Heart right ventricle (tissue), 16 donors: ENCODE results near the gene MGAM2. TPM values are rescaled to one million over a fixed set of nuclear protein-coding genes. Genes with fewer than 3 reads are reported as not detected.
"Not testable (repeated sequence)": the region's sequence is repeated elsewhere in the genome, so short reads cannot be mapped to it uniquely, and the experiment has no call there.

Source experiments
- ATAC-seq, 8 donors: fragments of 200-7000 bp; cut with Tn5 transposase; one replicate each; pipeline ENCODE4 v1.9.1; 2020; ENCODE audit warnings: mild to moderate bottlenecking in 8 of 8, moderate library complexity in 8 of 8, moderate number of reproducible peaks in 1 of 8
- DNase-seq, 2 donors: peaks; one replicate each; pipeline ENCODE4 v3.0.0-alpha.2; 2020
- H3K27ac ChIP-seq, 10 donors: fragments of 200-600 bp; sonication (generic) in 2 of 10; one replicate each; pipeline versions ENCODE4 v1.5.0 to v1.8.0; 2020 to 2022; ENCODE audit warnings: mild to moderate bottlenecking in 3 of 10
- H3K27me3 ChIP-seq, 7 donors: fragments of 200-600 bp; one replicate each; pipeline ENCODE4 v1.8.0; 2021 to 2022; ENCODE audit warnings: mild to moderate bottlenecking in 2 of 7
- H3K36me3 ChIP-seq, 9 donors: fragments of 200-600 bp; sonication (generic) in 1 of 9; one replicate each; pipeline versions ENCODE4 v1.5.0 to v1.8.0; 2020 to 2022; ENCODE audit warnings: mild to moderate bottlenecking in 2 of 9
- H3K4me1 ChIP-seq, 9 donors: fragments of 200-600 bp; sonication (generic) in 1 of 9; one replicate each; pipeline versions ENCODE4 v1.5.0 to v1.8.0; 2020 to 2022; ENCODE audit warnings: mild to moderate bottlenecking in 4 of 9
- H3K4me3 ChIP-seq, 10 donors: fragments of 200-600 bp; sonication (generic) in 2 of 10; one replicate each; pipeline versions ENCODE4 v1.5.0 to v1.8.0; 2020 to 2022; ENCODE audit warnings: mild to moderate bottlenecking in 7 of 10, moderate library complexity in 2 of 10
- H3K9me3 ChIP-seq, 11 donors: fragments of 200-600 bp in 10 of 11; sonication (generic) in 2 of 11; one replicate each; pipeline versions ENCODE4 v1.5.0 to v1.8.0; 2013 to 2022; ENCODE audit warnings: mild to moderate bottlenecking in 2 of 11, control low read depth in 1 of 11, moderate library complexity in 1 of 11
- WGBS, 2 donors: extraction: QIAGEN DNeasy Blood & Tissue Kit; methylation state at CpG; one replicate each; pipeline ENCODE4 v1.1.7; 2013; ENCODE audit warnings: inconsistent platforms in 1 of 2; 5-methylcytosine and 5-hydroxymethylcytosine counted together
- intact Hi-C, 10 donors: fragments of 100-400 bp; cut with DNase I; formaldehyde crosslinking; loops; one replicate each; pipeline versions ENCODE4 v1.11.1 to v1.14.2; 2022
- polyA plus RNA-seq, 2 donors: library from polyadenylated mRNA; stranded (reverse); fragments of 200-250 nt; gene quantifications; one replicate each; pipeline ENCODE4 v1.2.3, GENCODE V29; 2013
- total RNA-seq, 10 donors: library from RNA; stranded (reverse); fragmentation: NEBNext Ultra II Directional in 3 of 10; extraction: Animal tissue kit (Norgen Biotek cat#: 25700) in 3 of 10; gene quantifications; one replicate each; pipeline versions ENCODE4 v1.2.1 to v1.2.4, GENCODE V29; 2021 to 2023
- TF ChIP-seq, protein P1 (sequence below), 9 donors: fragments of 200-600 bp; sonication (generic) in 2 of 9; IDR thresholded peaks; one replicate each; pipeline versions ENCODE4 v1.5.0 to v1.8.0; 2021 to 2022; ENCODE audit warnings: antibody characterized with exemption in 9 of 9, mild to moderate bottlenecking in 5 of 9, moderate library complexity in 1 of 9
- donor health status: Arrhythmogenic right ventricular cardiomyopathy.
- donor health status: ischemic (EF 13 %, LVEDD 7.1; RV severe dilation, severe dysfunction).
- donor health status: healthy with polysubstance abuse.
- donor health status: DM: no; HTN: yes; CAD: no.
- donor health status: DM: no; HTN: no; CAD: no.
- donor health status: ischemic (EF 25% LVEDD 6.9; RV normal size, moderate dysfunction).
- donor health status: ischemic (EF 25% LVEDD 5.7; RV mildly dilated, moderate dysfunction).
- donor health status: healthy.
- donor health status: DM: yes; HTN: yes; CAD: no.
- donor health status: Ischemic cardiomyopathy.
- donor health status: ischemic (EF 35%, LVEDD 5.7; RV mildly dilated, moderate dysfunction).
- donor health status: nonischemic (EF 11% LVEDD 7.7; RV severe dilation, severe dysfunction).
- donor health status: DM: yes; HTN: yes; CAD: no.
- donor health status: PGD.
- donor health status: ischemic (EF 29% LVEDD 5.4; RV normal size, mild dysfunction).
- donor health status: nonischemic (EF 23%, LVEDD 6.1; RV moderate dilation, normal function).

Gene MGAM2
- total and polyA plus RNA-seq, 12 donors, result 0.05 to 0.09 (median 0.08) TPM; not detected in 9

DNA sequence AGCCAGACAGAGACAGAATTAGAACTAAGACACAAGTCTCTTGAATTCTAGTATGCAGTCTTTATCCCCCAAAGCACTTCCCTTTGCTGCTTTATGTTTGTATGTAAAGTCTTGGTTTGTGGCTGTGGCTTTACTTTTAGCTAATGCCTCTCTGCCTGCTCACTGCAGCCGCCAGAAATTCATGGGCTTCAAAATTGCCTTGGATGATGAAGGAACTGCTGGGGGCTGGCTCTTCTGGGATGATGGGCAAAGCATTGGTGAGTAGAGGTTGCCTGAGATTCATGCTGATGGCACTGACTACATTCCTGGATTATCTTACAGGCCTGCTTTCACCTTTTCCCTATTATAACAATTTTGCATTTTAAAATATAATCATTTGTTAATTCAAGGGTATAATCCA, 10.9 kb upstream of the MGAM2 start:
- no peak for ATAC-seq
- no peaks in the 10 kb centered on the region for H3K9me3 ChIP-seq

DNA sequence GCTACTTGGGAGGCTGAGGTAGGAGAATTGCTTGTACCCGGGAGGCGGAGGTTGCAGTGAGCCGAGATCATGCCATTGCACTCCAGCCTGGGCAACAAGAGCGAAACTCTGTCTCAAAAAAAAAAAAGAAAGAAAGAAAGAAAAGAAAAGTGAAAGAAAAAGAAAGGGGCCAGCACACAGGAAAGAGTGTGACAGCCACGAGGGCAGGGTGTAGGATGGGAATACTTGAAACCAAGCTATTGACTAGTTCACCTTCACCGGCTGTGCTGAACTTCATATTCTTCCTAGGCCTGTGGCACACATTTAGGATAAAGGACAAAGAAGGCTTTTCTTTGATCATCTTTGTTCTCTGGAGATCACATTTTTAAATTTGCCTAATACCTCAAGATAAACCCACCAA, 9.7 kb upstream of the MGAM2 start:
- H3K9me3 ChIP-seq, intact Hi-C loops: not testable (repeated sequence)

More for the DNA sequence above, 10.9 kb upstream of the MGAM2 start:
- peaks cover 0 to 13% (median 0%) of the 10 kb centered on the region in 9 donors for H3K4me1 ChIP-seq
- H3K27me3 ChIP-seq, result no peaks in the 10 kb centered on the region
- no peaks in the 10 kb centered on the region for H3K36me3 ChIP-seq
- DNase-seq, result no peak
- intact Hi-C loops, result no loop called here
- H3K27ac ChIP-seq, result no peak overlapping the region
- TF ChIP-seq, protein P1, sequence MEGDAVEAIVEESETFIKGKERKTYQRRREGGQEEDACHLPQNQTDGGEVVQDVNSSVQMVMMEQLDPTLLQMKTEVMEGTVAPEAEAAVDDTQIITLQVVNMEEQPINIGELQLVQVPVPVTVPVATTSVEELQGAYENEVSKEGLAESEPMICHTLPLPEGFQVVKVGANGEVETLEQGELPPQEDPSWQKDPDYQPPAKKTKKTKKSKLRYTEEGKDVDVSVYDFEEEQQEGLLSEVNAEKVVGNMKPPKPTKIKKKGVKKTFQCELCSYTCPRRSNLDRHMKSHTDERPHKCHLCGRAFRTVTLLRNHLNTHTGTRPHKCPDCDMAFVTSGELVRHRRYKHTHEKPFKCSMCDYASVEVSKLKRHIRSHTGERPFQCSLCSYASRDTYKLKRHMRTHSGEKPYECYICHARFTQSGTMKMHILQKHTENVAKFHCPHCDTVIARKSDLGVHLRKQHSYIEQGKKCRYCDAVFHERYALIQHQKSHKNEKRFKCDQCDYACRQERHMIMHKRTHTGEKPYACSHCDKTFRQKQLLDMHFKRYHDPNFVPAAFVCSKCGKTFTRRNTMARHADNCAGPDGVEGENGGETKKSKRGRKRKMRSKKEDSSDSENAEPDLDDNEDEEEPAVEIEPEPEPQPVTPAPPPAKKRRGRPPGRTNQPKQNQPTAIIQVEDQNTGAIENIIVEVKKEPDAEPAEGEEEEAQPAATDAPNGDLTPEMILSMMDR (IDR thresholded peaks at IDR 0.05), result no peak
- 73 to 89% methylated on average over 1 of the region's 1 CpG for WGBS, 2 donors
- H3K4me3 ChIP-seq, result no peak overlapping the region

DNA sequence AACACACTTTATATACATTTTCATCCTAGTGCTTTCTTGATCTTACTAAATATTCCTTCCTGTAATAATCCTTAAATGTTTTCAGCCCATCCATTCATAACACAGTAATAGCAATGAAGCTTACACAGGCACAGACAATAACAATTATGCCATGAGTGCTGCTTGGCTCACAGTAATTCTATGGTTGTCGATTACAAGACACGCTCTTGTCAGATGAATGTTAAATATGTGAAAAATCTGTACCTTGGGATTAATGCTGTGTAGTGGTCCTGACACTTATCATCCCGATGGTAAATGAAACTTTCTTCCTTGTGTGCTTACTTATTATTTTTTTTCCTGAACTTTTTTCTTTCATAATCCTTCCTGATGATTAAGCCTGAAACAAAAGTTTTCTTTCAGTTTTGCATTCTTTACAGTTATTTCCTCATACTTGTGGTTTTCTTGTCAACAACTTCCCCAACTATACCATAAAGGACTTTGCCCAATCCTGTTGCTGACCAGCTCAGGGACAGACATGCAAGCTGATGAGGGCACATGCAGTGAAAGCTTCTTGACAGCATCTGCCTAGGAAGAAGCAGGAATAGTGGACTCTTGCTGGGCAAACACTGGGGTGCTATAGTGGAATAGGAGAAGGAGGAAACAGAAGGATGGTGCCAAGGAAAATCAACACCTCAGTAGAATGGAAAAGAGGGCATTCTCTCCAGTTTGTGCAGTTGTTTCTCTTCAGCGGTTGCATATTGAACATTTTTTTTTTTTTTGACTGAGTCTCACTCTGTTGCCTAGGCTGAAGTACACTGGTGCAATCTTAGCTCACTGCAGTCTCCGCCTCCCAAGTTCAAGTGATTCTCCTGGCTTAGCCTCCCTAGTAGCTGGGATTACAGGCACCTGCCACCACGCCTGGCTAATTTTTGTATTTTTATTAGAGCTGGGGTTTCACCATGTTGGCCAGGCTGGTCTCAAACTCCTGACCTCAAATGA, 6.7 kb upstream of the MGAM2 start:
- 70 to 71% methylated on average over 6 of the region's 6 CpGs for WGBS, 2 donors
- H3K27me3 ChIP-seq, result peaks cover 0 to 6% (median 0%) of the 10 kb centered on the region in 7 donors
- H3K9me3 ChIP-seq, result no peaks in the 10 kb centered on the region
- no peak for DNase-seq
- intact Hi-C loops, result no loop called here
- peak in 3 of 8 donors; percentile 52 to 74 (median 57) for ATAC-seq
- TF ChIP-seq, protein P1 (IDR thresholded peaks at IDR 0.05), result no peak
- peaks cover 0 to 13% (median 0%) of the 10 kb centered on the region in 9 donors for H3K4me1 ChIP-seq
- peak overlapping the region in 1 of 10 donors; percentile 66 for H3K27ac ChIP-seq
- peak overlapping the region in 1 of 10 donors; percentile 34 for H3K4me3 ChIP-seq
- no peaks in the 10 kb centered on the region for H3K36me3 ChIP-seq

More for the DNA sequence above, 9.7 kb upstream of the MGAM2 start:
- WGBS, 2 donors, result 83 to 85% methylated on average over 6 of the region's 6 CpGs
- DNase-seq, H3K27me3 ChIP-seq, H3K36me3 ChIP-seq, H3K27ac ChIP-seq, H3K4me3 ChIP-seq, ATAC-seq: not testable (repeated sequence)
- peaks cover 0 to 13% (median 0%) of the 10 kb centered on the region in 9 donors for H3K4me1 ChIP-seq

DNA sequence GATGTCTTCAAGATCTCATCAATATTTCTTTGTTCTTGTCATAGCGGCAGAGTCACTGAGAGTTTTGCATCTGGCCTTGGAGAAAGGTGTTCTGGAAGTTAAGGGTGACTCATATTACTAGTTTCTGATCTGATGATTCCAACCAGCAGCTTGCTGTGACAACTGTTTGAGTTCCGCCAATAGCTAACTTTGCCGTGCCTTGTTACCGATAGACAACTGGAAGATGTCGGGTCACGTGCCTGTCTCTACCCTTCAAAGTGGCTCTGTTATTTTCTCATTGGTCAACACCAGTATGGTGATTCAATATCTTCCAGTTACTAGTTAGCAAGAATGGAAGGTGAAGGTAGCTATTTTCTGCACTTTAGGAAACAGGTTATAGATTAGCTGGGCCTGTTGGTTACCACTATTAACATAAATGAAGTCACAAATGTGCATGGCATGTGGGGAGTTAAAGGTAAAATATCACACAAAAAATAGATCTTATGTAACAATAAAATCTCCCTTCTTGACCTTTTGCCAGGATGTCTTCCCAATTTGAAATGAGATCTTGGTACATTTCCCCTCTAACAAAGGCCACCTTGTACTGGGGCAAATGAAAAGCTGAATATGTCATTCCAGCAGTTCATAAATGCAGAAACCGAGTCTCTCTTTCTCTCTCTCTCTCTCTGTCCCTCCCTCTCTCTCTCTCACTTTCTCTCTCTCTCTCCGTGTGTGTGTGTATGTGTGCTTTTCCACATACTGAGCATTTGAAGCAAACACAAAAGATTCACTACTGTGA, 2.6 kb upstream of the MGAM2 start:
- WGBS, 2 donors, result 69 to 73% methylated on average over 8 of the region's 8 CpGs
- intact Hi-C loops, result no loop called here

More for the DNA sequence above, 2.6 kb upstream of the MGAM2 start:
- H3K36me3 ChIP-seq, result no peaks in the 10 kb centered on the region
- TF ChIP-seq, protein P1 (IDR thresholded peaks at IDR 0.05), result no peak
- peaks cover 0 to 6% (median 0%) of the 10 kb centered on the region in 7 donors for H3K27me3 ChIP-seq
- H3K27ac ChIP-seq, result no peak overlapping the region
- H3K9me3 ChIP-seq, result no peaks in the 10 kb centered on the region
- ATAC-seq, result no peak
- no peak overlapping the region for H3K4me3 ChIP-seq
- DNase-seq, result no peak
- H3K4me1 ChIP-seq, result peaks cover 0 to 13% (median 0%) of the 10 kb centered on the region in 9 donors
